ENCODE measurements around the gene ZCCHC24. TPM values are rescaled to one million over a fixed set of nuclear protein-coding genes. Genes with fewer than 3 reads are reported as not detected.
A peak's percentile ranks its signal among the peaks of the same experiment; 100 is the strongest.

The ZCCHC24 gene
- total and polyA plus RNA-seq, 11 donors, result 18.7 to 122 (median 49.6) TPM

DNA sequence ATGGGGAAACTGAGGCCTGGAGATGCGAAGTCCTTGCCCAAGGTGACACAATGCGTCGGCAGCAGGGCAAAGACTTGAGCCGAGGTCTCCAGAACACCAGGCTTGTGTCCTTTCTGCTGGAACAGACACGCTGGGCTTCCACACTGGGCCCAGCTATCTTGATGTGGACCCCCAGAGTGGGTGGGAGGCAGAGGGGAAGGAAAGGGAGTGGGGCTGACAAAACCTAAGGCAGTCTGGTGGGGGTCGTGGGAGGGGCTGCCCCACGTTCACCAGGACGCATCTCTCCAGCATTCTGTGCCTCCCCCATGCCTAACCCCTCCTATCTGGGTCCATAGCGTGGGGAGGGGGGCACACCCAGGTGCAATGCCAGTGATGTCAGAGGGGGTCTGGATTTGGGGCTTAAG lies 60.0 kb downstream of the ZCCHC24 start:
- Histone ChIP-seq H3K9me3 (no peaks in the 10 kb centered on the region), H3K4me1 (peaks cover 11 to 52% (median 34%) of the 10 kb centered on the region in 12 donors), H3K27ac (peak overlapping the region in 1 of 12 donors; percentile 83), H3K4me3 (no peak overlapping the region), H3K27me3 (no peaks in the 10 kb centered on the region), H3K36me3 (peaks cover 0 to 60% (median 32%) of the 10 kb centered on the region in 9 donors)
- 80 to 91% (median 90%) methylated on average over 9 of the region's 9 CpGs for WGBS, 4 donors
- no peak for TF ChIP-seq POLR2A (IDR thresholded peaks at IDR 0.05)
- TF ChIP-seq, protein P1, sequence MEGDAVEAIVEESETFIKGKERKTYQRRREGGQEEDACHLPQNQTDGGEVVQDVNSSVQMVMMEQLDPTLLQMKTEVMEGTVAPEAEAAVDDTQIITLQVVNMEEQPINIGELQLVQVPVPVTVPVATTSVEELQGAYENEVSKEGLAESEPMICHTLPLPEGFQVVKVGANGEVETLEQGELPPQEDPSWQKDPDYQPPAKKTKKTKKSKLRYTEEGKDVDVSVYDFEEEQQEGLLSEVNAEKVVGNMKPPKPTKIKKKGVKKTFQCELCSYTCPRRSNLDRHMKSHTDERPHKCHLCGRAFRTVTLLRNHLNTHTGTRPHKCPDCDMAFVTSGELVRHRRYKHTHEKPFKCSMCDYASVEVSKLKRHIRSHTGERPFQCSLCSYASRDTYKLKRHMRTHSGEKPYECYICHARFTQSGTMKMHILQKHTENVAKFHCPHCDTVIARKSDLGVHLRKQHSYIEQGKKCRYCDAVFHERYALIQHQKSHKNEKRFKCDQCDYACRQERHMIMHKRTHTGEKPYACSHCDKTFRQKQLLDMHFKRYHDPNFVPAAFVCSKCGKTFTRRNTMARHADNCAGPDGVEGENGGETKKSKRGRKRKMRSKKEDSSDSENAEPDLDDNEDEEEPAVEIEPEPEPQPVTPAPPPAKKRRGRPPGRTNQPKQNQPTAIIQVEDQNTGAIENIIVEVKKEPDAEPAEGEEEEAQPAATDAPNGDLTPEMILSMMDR (IDR thresholded peaks at IDR 0.05), result no peak
- DNase-seq (peak in 3 of 5 donors; percentile 4 to 44 (median 20)), ATAC-seq (no peak)
- intact Hi-C loops (cut with DNase I), result loop anchor here in 1 of 10 donors (10.0 kb wide), 1 partner anchor 59 kb away; the partner anchor contains the start of gene ZCCHC24

DNA sequence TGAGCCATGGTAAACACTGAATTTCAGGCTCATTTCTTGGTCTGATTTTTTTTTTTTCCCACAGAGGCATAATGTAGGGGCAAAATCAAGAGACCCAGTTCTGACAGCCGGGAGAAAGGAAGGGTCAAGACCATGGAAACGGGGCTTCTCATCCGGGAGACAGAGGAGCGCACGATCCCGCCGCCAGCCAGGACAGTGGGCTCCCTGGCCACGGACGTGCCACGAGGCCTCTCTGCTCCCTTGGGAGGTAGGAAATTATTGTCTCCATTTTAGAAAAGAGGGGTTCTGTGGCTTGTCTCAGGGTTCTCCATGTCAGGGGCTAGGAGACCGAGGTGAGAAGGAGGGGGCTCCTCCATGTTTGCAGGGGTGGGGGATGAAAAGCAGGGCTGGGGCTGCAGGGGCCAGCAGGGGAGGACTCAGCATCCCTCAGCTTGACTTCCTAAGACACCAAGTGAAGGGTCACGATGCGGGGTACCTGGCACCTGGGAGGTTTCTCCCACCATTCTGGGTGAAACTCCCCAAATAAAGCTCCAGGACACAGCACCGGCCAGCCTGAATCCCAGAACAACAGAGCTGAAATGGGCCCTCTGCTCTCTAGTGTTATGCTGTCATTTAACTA lies 60.5 kb downstream of the ZCCHC24 start:
- ATAC-seq, result no peak
- peak in 1 of 5 donors; percentile 16 for DNase-seq
- peaks cover 0 to 55% (median 27%) of the 10 kb centered on the region in 9 donors for H3K36me3 ChIP-seq
- peak overlapping the region in 1 of 12 donors; percentile 45 for H3K27ac ChIP-seq
- H3K9me3 ChIP-seq, result no peaks in the 10 kb centered on the region
- WGBS, 4 donors, result 85 to 91% (median 90%) methylated on average over 14 of the region's 14 CpGs
- TF ChIP-seq, protein P1 (IDR thresholded peaks at IDR 0.05), result no peak
- TF ChIP-seq POLR2A (IDR thresholded peaks at IDR 0.05), result no peak
- no peak overlapping the region for H3K4me3 ChIP-seq
- H3K27me3 ChIP-seq, result no peaks in the 10 kb centered on the region
- intact Hi-C loops (cut with DNase I), result loop anchor here in 2 of 10 donors (5.0 to 10.0 kb wide), 2 partner anchors 60 to 62 kb away; partner anchors contain the start of gene ZCCHC24 (in 2 of the 2)
- peaks cover 11 to 54% (median 38%) of the 10 kb centered on the region in 12 donors for H3K4me1 ChIP-seq

DNA sequence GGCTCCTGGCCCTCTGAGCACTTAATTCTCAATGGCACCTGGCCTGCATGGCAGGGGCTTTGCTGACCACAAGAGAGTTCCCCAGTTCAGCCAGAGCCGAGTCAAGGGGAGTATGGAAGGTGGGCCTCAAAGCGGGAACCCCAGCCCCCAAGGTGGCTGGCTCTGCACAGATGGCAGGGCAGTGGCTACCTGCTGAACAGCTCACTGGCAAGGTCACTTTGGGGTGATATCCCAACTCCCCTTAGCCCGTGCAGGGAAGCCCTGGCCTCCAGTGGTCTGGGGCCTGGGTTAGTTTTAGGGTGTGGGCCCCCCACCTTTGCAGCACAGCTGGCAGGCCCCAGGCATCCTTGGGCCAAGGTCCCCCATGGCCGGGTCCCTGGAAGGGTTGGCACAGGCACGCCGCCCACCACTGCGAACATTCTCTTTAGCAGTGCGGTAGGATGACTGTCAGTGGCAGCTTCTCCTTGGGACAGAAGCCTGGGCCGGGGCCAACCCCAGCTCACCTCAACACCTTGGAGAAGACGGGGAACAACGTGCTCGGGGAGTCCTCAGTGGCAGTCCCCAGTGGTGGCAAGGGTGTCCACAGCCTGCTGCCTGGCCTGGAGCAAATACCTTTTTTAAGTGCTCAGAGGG lies 61.3 kb downstream of the ZCCHC24 start:
- DNase-seq (peak in 3 of 5 donors; percentile 16 to 61 (median 28)), ATAC-seq (no peak)
- peaks cover 0 to 49% (median 26%) of the 10 kb centered on the region in 9 donors for H3K36me3 ChIP-seq
- peaks cover 11 to 55% (median 42%) of the 10 kb centered on the region in 12 donors for H3K4me1 ChIP-seq
- 82 to 86% (median 84%) methylated on average over 12 of the region's 12 CpGs for WGBS, 4 donors
- TF ChIP-seq POLR2A (IDR thresholded peaks at IDR 0.05), result no peak
- TF ChIP-seq, protein P1 (IDR thresholded peaks at IDR 0.05), result no peak
- no peaks in the 10 kb centered on the region for H3K9me3 ChIP-seq
- peak overlapping the region in 1 of 12 donors; percentile 45 for H3K27ac ChIP-seq
- H3K4me3 ChIP-seq, result no peak overlapping the region
- no peaks in the 10 kb centered on the region for H3K27me3 ChIP-seq
- intact Hi-C loops (cut with DNase I), result loop anchor here in 2 of 10 donors (5.0 to 10.0 kb wide), 2 partner anchors 61 to 63 kb away; partner anchors contain the start of gene ZCCHC24 (in 2 of the 2)

DNA sequence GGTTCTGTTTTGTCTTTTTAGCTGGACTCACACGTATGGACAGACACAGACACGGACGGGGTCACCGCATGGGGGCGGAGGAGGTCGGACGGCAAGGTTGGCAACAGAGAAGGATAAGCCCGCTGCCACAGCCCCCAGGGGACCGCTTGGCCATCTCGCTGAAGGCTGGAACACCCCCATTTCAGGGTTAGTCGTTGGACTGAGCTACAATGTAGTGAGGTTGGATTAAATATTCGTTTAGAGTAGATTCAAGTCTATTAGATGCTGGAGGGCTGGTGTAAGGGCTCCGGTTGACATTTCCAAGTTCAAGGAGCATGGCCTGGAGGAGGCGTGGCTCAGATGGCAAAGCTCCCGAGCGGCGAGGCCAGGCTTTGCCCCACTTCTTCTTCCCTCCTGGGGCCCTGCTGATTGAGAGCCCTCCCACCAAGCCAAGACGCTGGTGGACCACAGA lies 62.9 kb downstream of the ZCCHC24 start:
- intact Hi-C loops (cut with DNase I), result loop anchor here in 2 of 10 donors (5.0 to 10.0 kb wide), 2 partner anchors 62 to 65 kb away; partner anchors contain the start of gene ZCCHC24 (in 2 of the 2)
- peaks cover 11 to 43% (median 39%) of the 10 kb centered on the region in 12 donors for H3K4me1 ChIP-seq
- no peaks in the 10 kb centered on the region for H3K27me3 ChIP-seq
- H3K9me3 ChIP-seq, result no peaks in the 10 kb centered on the region
- peak in 1 of 4 donors; percentile 5 for ATAC-seq
- 58 to 69% (median 65%) methylated on average over 18 of the region's 18 CpGs for WGBS, 4 donors
- DNase-seq, result peak in 3 of 5 donors; percentile 17 to 56 (median 53)
- no peak overlapping the region for H3K4me3 ChIP-seq
- peaks cover 0 to 33% (median 26%) of the 10 kb centered on the region in 9 donors for H3K36me3 ChIP-seq
- peak overlapping the region in 10 of 12 donors; percentile 51 to 84 (median 68) for H3K27ac ChIP-seq
- TF ChIP-seq POLR2A (IDR thresholded peaks at IDR 0.05), result no peak
- TF ChIP-seq, protein P1 (IDR thresholded peaks at IDR 0.05), result no peak
